ENCODE results near the gene SLCO4A1.

The SLCO4A1 gene

DNA sequence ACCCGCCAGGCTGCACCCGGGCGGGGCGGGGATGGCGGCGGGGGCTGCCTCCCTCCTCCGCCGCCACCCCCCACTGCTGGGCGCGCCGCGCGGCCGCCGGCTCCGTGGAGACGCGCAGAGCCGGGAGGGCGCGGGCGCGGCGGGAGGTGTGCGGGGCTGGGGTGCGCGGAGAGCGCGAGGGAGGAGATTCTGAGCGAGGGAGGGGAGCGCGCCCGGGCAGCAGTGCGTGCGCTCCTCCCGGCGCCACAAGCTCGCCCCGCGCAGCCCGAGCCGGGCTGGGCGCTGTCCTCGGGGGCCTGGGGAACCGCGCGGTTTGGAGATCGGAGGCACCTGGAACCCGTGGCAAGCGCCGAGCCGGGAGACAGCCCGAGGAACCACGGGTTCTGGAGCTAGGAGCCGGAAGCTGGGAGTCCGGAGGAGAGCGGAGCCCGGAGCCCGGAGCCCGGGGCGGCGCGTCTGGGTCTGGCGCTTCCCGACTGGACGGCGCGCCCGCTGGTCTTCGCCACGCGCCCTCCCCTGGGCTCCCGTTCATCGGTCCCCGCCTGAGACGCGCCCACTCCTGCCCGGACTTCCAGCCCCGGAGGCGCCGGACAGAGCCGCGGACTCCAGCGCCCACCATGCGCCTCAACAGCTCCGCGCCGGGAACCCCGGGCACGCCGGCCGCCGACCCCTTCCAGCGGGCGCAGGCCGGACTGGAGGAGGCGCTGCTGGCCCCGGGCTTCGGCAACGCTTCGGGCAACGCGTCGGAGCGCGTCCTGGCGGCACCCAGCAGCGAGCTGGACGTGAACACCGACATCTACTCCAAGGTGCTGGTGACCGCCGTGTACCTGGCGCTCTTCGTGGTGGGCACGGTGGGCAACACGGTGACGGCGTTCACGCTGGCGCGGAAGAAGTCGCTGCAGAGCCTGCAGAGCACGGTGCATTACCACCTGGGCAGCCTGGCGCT lies 66.6 kb downstream of the SLCO4A1 start, which contains the start of gene NTSR1:
Gene NTSR1 (plus strand): TSS at position 246 of the 946 bp plus-strand sequence. CDS start 372 bp downstream, at position 618.
- no peak within 1 kb of the TSS for H3K27ac Mint-ChIP-seq
- DNase-seq (ENCODE audit: low spot score in 2 of 2): no peak
- H3K27me3 Mint-ChIP-seq: peaks cover 16% of the 10 kb centered on the region
- peaks cover 6% of the 10 kb centered on the region for H3K4me1 Mint-ChIP-seq
- ATAC-seq (ENCODE audit: low read depth): no peak
- H3K4me3 Mint-ChIP-seq: no peak within 1 kb of the TSS
- no peaks in the 10 kb centered on the region for H3K9me3 Mint-ChIP-seq
- no peaks in the 10 kb centered on the region for H3K36me3 Mint-ChIP-seq

DNA sequence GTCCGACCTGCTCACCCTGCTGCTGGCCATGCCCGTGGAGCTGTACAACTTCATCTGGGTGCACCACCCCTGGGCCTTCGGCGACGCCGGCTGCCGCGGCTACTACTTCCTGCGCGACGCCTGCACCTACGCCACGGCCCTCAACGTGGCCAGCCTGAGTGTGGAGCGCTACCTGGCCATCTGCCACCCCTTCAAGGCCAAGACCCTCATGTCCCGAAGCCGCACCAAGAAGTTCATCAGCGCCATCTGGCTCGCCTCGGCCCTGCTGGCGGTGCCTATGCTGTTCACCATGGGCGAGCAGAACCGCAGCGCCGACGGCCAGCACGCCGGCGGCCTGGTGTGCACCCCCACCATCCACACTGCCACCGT lies 67.2 kb downstream of the SLCO4A1 start:
- Mint-ChIP-seq H3K27me3 (peaks cover 20% of the 10 kb centered on the region), H3K36me3 (no peaks in the 10 kb centered on the region), H3K9me3 (peaks cover 3% of the 10 kb centered on the region), H3K27ac (no peak overlapping the region), H3K4me1 (peaks cover 6% of the 10 kb centered on the region), H3K4me3 (no peak overlapping the region)
- ATAC-seq (ENCODE audit: low read depth) (no peak), DNase-seq (ENCODE audit: low spot score in 2 of 2) (no peak)

DNA sequence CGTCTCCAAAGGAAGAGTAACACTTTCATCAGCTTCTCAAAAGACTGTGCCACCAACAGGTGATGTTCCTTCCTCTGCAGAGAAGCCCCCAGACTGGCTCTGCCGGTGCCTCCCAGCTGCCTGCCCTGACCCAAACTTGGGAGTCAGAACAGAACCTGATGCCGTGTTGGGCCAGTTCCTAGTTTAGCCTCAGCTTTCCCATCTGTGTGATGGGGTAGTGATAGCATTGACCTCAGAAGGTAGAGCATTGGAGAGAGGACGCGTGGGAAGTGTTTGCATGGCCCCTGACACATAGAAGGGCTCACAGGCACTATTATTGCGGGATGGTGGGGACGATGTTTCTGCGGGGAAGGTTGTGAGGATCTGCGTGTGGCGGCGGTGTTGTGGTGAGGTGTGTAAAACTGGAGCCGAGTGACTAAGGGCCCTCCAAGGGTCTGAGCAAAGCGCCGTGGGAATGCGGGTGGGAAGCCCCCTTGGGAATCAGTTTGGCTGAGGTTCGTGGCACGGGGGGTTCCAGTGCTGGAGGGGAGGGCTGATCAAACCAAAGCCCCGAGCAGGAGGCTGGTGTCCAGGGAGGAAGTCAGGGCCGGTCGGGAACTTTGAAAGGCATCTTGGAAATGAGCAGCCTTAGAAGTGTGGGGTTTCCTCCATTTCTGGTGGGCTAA lies 68.0 kb downstream of the SLCO4A1 start:
- Mint-ChIP-seq H3K27me3 (peaks cover 19% of the 10 kb centered on the region), H3K4me1 (peaks cover 6% of the 10 kb centered on the region), H3K4me3 (no peak overlapping the region), H3K36me3 (no peaks in the 10 kb centered on the region), H3K9me3 (peaks cover 3% of the 10 kb centered on the region), H3K27ac (no peak overlapping the region)
- DNase-seq (ENCODE audit: low spot score in 2 of 2): no peak
- ATAC-seq (ENCODE audit: low read depth): no peak

DNA sequence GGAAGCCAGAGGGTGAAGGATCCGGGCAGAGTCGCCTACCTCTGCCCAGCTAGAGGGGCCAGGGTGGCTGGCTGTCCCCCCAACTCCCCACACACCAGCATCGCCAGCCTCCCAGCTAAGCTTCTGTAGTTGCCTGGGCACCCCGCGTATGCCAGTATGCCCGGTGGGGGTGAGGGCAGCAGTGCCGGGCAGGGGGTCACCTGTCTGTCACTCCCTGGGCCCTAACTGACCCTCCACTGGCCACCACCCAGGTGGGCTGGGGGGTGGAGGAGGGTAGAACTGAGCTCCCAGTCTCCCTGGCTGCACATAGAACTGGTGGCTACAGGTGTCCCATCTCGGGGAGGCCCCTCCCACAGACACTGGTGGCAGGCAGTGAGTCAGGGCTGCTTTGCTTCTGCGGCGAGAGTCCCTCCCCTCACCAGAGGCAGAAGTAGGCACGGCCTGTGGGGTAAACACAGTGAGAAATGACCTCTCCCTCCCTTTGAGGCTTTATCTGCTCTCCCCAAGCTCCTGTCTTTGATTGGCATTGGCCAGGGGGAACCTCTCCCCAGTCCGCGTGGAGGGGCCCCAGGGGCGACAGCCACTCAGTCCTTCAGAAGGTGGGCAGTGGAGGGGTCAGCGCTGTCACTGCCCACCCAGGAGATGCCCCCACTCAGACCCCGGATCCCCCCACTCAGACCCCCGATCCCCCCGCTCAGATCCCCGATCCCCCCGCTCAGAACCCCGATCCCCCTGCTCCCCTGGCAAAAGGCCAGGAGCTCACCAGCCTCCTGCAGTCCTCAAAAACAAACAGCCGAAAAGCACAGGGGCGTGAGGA lies 68.8 kb downstream of the SLCO4A1 start:
- H3K27ac Mint-ChIP-seq: no peak overlapping the region
- no peak for ATAC-seq (ENCODE audit: low read depth)
- H3K36me3 Mint-ChIP-seq: no peaks in the 10 kb centered on the region
- no peak for DNase-seq (ENCODE audit: low spot score in 2 of 2)
- no peak overlapping the region for H3K4me3 Mint-ChIP-seq
- peaks cover 19% of the 10 kb centered on the region for H3K27me3 Mint-ChIP-seq
- H3K4me1 Mint-ChIP-seq: peaks cover 6% of the 10 kb centered on the region
- peaks cover 3% of the 10 kb centered on the region for H3K9me3 Mint-ChIP-seq

DNA sequence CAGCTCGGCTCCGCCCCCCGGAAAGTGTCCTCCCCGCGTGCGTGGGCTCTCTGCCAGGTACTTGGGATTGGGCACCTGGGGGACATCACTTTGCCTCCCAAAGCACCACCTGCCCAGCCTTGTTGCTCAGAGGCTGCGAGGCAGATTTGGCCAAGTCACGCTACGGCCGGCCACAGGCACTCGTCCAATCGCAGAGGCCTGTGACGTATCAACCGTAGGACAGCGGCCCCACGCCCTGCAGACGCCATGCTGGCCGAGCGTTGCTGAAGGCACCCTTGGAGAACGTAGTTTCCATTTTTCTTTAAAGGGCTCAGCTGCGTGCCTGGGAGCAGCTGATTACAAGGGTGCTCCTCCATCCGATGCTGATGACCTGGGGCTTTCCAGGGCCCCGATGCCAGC lies 69.4 kb downstream of the SLCO4A1 start:
- Mint-ChIP-seq H3K27ac (no peak overlapping the region), H3K27me3 (peaks cover 23% of the 10 kb centered on the region), H3K4me1 (peaks cover 6% of the 10 kb centered on the region), H3K4me3 (no peak overlapping the region), H3K9me3 (peaks cover 3% of the 10 kb centered on the region), H3K36me3 (no peaks in the 10 kb centered on the region)
- no peak for ATAC-seq (ENCODE audit: low read depth)
- no peak for DNase-seq (ENCODE audit: low spot score in 2 of 2)

DNA sequence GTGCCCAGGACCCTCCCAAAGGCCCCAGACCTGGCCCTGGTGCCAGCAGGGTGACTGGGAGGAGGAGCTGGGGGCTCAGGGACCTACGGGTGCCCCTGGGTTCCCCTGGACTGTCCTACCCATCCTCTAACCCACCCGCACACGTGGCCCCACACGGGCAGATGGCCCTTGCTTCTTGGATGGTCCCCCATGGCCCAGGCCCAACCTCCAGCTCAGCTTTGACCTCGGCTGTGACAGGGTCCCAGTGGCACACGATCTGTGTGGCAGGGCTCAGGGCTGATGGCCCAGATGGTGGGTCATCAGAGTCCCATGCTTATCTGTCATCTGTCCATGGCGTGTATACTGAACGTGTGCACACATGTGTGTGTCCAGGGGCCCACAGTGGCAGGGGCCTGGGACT lies 70.3 kb downstream of the SLCO4A1 start:
- H3K27me3 Mint-ChIP-seq: peaks cover 19% of the 10 kb centered on the region
- no peak for ATAC-seq (ENCODE audit: low read depth)
- H3K4me3 Mint-ChIP-seq: no peak overlapping the region

DNA sequence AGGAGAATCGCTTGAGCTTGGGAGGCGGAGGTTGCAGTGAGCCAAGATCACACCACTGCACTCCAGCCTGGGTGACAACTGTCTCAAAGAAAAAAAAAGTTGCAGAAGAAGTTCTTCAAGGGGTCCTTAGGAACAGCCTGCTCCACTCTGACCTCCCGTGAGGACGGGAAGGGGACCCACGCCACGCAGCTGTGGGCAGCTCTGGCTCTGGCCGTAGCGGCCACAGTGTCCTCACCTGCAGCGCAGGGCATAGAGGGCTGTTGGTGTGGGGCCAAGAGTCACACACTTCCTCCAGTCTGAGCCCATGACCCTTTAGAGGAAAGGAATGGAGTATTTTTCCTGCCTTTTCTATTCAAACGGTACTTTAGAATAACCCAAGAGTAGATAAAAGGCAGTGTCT lies 71.7 kb downstream of the SLCO4A1 start:
- Mint-ChIP-seq H3K9me3 (peaks cover 3% of the 10 kb centered on the region), H3K27ac (no peak overlapping the region), H3K27me3 (peaks cover 18% of the 10 kb centered on the region), H3K36me3 (no peaks in the 10 kb centered on the region), H3K4me3 (no peak overlapping the region), H3K4me1 (peaks cover 2% of the 10 kb centered on the region)
- ATAC-seq (ENCODE audit: low read depth): no peak
- DNase-seq (ENCODE audit: low spot score in 2 of 2): no peak

More for the DNA sequence above, 70.3 kb downstream of the SLCO4A1 start:
- Mint-ChIP-seq H3K4me1 (peaks cover 6% of the 10 kb centered on the region), H3K27ac (no peak overlapping the region), H3K36me3 (no peaks in the 10 kb centered on the region), H3K9me3 (peaks cover 3% of the 10 kb centered on the region)
- no peak for DNase-seq (ENCODE audit: low spot score in 2 of 2)

DNA sequence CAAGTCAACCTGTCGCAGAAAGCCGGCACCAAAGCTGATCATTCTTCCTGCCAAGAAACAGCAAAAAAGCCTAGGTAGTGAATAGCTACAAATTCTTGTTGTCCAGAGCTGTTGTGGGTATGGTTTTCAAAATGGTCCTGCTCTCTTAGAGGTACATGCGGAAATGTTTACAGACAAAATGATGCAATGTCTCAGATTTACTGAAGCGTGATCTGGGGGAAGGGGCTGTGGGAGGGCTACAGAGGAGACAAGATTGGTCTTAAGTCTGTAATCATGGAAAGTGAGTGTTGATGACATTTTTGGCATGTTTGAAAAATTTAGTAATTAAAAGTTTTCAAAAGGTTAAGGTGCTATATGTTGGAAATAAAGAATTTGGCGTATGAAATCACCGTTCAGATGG lies 72.5 kb downstream of the SLCO4A1 start:
- H3K36me3 Mint-ChIP-seq: peaks cover 6% of the 10 kb centered on the region
- H3K4me1 Mint-ChIP-seq: peaks cover 2% of the 10 kb centered on the region
- no peak overlapping the region for H3K27ac Mint-ChIP-seq
- DNase-seq (ENCODE audit: low spot score in 2 of 2) (no peak), ATAC-seq (ENCODE audit: low read depth) (no peak)
- peaks cover 18% of the 10 kb centered on the region for H3K27me3 Mint-ChIP-seq
- H3K4me3 Mint-ChIP-seq: no peak overlapping the region
- peaks cover 8% of the 10 kb centered on the region for H3K9me3 Mint-ChIP-seq

DNA sequence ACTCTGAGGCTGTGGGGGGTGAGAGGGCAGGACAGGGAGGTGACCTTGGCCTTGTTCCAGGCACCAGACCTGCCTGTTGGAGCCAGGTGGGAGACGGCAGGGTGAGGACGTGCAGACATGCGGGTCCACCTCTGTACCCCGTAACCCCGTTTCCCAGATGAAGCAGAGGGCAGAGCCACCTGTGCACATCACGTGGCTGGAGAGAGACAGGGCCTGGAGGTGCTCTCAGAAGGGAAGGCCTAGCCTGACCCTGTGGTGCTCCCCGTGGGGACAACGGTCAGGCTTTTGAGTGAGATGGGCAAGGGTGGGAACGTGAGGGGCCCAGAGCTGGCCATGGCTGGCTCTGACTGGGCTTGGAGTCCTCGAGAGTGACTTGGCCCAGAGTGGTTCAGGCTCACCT lies 72.9 kb downstream of the SLCO4A1 start:
- no peak overlapping the region for H3K27ac Mint-ChIP-seq
- peaks cover 2% of the 10 kb centered on the region for H3K4me1 Mint-ChIP-seq

DNA sequence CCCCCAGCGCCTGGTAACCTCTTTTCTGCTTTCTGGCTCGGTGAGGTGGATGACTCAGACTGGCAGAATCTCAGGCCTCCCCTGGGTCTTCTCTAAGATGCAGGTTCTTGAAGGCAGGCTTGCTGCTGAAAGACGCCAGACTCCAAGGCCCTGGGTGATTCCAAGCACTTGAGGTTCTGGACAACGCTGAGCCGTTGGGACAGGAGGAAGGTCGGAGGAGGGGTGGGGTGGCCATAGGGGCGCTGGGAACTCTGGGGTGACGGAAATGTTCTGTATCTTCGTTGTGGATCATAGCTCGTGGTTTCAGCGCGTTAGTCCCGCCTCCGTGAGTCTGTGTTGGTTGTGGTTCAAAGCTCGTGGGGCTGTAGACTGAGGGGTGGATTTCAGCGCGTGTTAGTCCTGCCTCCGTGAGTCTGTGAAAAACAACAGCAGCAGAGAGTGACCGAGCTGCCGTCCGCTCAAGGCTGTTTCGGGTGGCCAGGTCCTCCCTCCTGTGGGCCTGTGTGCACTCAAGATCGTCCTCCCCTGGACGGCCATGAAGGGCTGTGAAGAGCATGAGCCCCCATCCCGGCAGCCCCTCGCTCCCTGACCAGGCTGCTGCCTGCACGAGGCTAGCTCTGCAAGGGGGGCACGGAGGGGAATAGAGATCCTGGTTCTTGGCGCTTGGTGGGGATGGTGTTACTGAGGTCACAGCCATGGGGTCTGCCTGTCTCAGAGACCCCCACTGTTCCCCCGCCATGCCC lies 74.1 kb downstream of the SLCO4A1 start:
- Mint-ChIP-seq H3K4me1 (no peaks in the 10 kb centered on the region), H3K36me3 (peaks cover 6% of the 10 kb centered on the region), H3K27ac (no peak overlapping the region), H3K27me3 (peaks cover 14% of the 10 kb centered on the region), H3K4me3 (no peak overlapping the region), H3K9me3 (peaks cover 12% of the 10 kb centered on the region)
- ATAC-seq (ENCODE audit: low read depth) (no peak), DNase-seq (ENCODE audit: low spot score in 2 of 2) (no peak)

More for the DNA sequence above, 72.9 kb downstream of the SLCO4A1 start:
- no peak for DNase-seq (ENCODE audit: low spot score in 2 of 2)
- Mint-ChIP-seq H3K36me3 (peaks cover 6% of the 10 kb centered on the region), H3K9me3 (peaks cover 8% of the 10 kb centered on the region), H3K27me3 (peaks cover 18% of the 10 kb centered on the region), H3K4me3 (no peak overlapping the region)
- no peak for ATAC-seq (ENCODE audit: low read depth)

DNA sequence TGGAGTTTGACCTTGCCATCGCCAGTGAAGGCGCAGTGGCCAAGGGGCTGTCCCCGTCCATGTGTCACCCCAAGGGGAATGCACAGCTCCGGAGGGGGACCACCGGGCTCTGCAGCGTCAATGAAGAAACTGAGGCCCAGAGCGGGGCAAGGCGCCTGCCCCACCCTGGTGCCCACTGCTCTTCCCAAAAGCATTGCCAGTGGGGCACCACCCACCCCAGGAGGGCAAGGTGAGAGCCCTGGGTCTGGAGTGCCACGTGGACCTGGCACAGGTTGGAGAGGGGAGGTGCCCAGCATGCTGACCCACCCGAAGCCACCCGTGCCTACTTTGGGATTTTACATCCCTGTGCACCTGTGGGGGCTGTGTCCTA lies 74.6 kb downstream of the SLCO4A1 start:
- Mint-ChIP-seq H3K9me3 (peaks cover 16% of the 10 kb centered on the region), H3K4me1 (no peaks in the 10 kb centered on the region), H3K27me3 (peaks cover 16% of the 10 kb centered on the region), H3K36me3 (peaks cover 6% of the 10 kb centered on the region), H3K27ac (no peak overlapping the region), H3K4me3 (no peak overlapping the region)
- ATAC-seq (ENCODE audit: low read depth): no peak
- no peak for DNase-seq (ENCODE audit: low spot score in 2 of 2)

DNA sequence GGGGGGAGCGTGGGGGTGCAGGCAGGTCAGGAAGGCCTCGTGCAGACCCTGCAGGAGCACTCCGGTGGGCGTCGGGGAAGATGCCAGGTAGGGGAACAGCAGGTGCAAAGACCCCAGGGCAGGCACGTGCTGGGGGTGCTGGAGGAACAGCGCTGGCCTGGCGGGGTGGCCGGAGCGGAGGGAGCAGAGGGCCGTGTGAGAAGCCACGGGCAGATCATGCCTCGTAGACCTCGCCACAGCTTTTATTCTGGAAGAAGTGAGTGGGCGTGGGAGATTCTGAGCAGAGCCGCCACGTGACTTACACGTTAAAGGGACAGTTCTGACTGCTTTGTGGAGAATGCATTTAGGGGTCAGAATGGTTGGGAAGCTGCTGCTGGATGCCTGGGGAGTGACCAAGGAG lies 75.6 kb downstream of the SLCO4A1 start:
- no peak overlapping the region for H3K27ac Mint-ChIP-seq

DNA sequence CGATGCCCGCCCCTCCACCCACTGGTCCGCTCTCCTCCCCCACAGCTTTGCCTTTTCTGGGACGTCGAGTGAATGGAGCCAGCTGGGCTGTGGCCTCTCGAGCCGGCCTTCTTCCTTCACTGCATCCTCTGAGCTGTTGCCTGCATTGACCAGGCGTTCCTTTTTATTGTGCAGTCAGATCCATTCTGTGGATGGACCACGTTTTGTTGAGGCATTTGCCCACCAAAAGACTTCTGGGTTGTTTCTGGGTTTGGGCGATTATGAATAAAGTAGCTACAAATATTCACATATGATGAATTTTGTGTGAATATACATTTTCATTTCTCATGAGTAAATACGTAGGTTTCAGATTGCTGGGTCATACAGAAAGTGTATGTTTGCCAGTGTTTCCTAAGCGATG lies 76.2 kb downstream of the SLCO4A1 start:
- H3K36me3 Mint-ChIP-seq: peaks cover 6% of the 10 kb centered on the region
- no peaks in the 10 kb centered on the region for H3K4me1 Mint-ChIP-seq
- no peak overlapping the region for H3K4me3 Mint-ChIP-seq
- no peak overlapping the region for H3K27ac Mint-ChIP-seq
- peaks cover 20% of the 10 kb centered on the region for H3K9me3 Mint-ChIP-seq
- H3K27me3 Mint-ChIP-seq: peaks cover 20% of the 10 kb centered on the region
- no peak for DNase-seq (ENCODE audit: low spot score in 2 of 2)
- no peak for ATAC-seq (ENCODE audit: low read depth)

More for the DNA sequence above, 75.6 kb downstream of the SLCO4A1 start:
- Mint-ChIP-seq H3K4me3 (no peak overlapping the region), H3K4me1 (no peaks in the 10 kb centered on the region), H3K27me3 (peaks cover 20% of the 10 kb centered on the region), H3K9me3 (peaks cover 20% of the 10 kb centered on the region), H3K36me3 (peaks cover 6% of the 10 kb centered on the region)
- DNase-seq (ENCODE audit: low spot score in 2 of 2): no peak
- no peak for ATAC-seq (ENCODE audit: low read depth)
